HG03066 (cell line): ENCODE results near the gene ELFN1.

Experiments used
- ATAC-seq: cut with Tn5 transposase; IDR thresholded peaks from one replicate; pipeline ENCODE4 v1.9.1; 2021; ENCODE audit warnings: low read depth; ENCODE audit not compliant: unreplicated experiment

Gene ELFN1

DNA sequence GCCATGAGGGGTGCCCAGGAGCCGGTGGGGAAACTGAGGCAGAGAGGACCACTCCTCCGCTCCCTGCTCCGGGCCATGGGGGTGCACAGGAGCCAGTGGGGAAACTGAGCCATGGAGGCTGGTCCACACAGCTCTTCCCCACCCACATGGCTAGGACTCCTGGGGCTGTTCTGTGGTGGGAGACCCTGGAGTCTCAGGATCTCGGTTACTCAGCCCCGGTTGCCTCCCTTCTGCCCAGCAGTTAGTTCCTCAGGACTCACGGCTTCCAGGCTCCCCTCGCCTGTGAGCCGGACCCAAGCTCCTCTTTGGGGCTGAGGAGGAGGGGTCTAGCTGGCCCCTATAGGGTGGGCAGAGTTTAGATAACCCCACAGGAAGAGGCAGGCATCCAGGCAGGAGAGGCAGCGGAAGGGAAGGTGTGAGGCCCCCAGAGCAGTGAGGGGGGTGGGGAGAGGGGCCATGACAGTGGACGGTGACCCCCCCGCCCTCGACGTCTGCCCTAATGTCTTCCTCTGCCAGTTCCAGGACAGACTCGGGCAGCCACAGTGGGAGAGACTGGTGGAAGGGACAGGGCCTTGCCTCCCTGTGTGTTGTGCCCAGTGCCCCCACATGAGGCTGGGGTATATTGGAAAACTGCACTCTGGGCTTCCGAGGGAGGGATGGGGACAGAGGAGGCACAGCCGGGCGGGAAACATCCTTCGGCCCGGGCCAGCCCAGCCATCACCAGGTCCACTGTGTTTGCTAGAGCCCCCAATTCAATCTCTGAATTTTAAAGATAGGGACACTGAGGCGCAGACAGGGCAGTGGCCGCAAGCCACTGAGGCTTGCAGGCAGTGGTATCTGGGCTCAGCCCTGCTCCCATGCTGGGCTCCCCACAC, 4.3 kb downstream of the ELFN1 start:
- ATAC-seq: no peak

DNA sequence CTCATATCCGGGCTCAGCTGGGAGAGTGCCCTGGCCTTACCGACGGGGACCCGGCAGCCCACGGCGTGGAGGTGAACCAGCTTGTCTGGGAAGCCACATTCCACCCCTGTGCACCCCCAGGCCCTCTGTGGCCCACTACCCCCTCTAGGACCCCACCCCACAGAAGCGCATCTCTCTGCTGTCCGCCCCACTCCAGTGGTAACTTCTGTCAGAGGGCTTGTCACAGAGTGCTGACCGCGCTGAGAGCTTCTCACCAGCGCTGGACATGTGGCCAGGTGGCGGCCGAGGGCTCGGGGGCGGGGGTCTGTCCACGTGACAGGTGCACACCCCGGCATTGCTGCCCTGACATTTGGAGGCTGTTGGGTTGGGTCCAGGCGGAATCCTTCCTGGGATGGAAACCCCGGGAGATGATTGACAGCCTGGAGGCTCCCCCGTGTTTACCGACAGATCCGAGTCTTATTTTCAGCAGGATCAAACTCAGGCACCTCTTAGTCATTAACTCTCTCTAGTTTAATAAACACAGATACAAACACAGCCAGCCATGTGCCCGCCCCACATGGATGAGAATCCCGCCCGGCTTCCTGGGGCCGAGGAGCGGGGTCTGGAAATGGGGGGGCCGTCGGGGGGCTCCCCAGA, 5.1 kb downstream of the ELFN1 start:
- ATAC-seq: no peak

DNA sequence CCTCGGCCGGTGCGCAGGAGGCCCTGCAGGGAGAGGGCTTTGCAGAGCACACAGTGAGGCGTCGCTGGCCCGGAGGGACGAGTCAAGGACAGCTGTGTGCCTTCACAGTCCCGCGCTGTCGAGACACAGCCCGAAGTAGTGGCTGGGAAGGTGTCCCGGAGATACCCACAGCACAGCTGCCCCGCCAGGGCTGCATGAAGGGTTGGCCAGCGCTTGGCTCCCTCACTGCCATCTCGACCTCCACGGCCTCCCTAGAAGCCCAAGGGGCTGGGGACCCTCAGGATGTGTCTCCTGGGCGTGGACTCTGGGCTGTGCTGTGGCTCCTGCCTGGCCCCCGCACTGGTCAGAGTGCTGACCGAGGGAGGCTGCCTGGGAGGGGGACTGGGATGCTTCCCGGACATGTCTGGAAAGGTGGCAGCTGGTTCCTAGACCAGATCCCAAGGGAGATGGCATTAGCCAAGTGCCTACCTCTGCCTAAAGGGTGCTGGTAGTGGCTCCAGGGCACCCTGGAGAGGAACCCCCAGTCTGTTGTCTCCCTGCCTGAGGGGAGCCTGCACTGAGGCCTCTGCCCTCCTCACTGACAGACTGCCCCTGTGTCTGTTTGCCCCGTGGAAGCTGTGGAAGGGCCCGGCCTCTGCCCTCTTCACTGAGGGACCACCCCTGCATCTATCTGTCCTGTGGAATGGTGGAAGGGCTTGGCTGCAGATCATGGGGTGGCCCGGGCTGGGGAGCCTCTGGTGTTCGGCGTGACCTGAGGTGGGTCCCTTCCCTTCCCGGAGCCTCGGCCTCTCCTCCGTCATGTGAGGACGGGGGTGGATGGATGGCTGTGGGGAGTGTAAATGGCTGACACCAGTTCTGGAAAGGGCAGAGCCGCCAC, 5.8 kb downstream of the ELFN1 start:
- ATAC-seq: no peak

DNA sequence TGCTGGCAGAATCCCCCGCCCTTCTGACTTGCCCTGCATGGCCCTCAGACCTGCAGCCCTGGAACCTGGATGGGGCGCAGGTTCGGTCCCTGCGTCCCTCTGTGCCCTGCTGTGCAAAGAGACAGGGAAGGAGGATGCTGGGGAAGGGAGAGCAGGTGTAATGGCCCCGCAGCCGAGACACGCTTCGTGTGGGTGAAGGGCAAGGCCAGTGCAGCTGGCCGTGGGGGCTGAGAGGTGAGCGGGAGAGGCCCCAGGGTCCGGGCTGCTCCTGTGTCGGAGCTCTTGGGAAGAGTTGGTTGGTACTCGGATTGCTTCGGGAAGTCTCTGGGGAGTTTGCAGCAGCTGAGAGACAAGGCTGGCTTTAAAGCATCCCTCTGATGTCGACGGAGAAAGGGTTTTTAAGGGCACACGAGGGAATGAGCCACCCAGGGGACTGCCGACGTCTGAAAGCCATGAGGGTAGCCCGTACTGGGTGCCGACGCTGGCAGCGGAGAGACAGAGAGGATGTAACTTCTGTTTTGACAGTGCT, 6.5 kb downstream of the ELFN1 start:
- ATAC-seq: no peak

DNA sequence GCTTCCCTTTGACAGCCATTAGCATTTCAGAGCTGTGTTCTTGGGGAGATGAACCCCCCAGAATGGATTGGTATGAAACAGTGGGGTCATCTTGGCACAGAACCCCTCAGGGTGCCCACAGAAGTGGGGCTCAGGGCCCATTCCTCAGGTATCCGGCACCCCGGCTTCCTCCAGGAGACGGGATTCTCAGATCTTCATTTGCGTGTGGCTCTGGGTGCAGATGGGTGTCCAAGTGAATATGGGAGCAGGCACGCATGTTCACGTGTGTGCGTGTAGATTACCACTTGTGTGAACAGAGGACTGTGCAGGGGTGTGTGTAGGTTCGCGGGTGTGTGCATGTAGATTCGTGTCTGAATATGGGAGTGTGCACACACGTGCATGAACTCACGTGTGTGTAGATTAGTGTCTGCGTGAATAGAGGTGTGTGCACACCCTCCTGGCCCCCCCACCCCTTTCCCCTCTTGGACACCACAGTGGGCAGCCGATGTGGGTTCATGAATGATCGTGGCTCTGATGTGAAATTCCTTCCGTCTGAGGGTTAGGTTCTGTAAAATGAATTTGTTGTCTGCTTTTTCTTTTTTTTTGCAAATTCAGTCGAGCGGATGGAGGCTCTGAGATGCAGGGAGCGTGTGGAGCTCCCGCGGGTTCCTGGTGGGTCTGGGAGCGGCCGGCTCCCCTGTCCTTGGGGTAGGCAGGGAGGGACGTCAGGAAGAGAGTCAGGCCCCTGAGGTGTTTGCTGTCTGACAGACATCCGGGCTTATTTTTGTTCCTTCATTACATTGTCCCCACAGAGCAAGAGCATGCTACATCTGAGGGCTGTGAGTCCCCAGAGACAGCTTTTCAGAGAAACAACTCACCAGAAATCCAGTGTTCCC, 7.4 kb downstream of the ELFN1 start:
- ATAC-seq: no peak

DNA sequence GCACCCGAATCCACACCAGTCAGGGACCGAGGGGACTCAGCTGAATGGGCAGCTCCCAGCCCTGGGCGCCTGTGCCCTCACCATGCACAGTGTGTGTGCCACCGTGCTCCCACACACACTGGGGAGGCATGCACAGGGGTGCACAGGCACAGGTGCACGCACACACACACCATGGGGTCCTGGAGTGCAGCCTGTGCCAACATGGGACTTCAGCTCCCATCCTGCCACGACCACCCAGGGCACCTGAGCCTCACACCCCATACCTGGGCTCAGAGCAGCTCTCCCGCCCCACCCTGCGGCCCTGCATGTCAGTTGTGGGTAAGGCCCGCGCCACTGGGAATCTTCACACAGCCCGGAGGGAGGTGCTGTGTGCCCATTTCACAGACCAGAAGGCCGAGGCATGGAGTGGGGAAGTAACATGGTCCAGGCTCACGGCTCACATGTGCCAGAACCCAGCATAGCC, 8.0 kb downstream of the ELFN1 start:
- ATAC-seq: no peak

DNA sequence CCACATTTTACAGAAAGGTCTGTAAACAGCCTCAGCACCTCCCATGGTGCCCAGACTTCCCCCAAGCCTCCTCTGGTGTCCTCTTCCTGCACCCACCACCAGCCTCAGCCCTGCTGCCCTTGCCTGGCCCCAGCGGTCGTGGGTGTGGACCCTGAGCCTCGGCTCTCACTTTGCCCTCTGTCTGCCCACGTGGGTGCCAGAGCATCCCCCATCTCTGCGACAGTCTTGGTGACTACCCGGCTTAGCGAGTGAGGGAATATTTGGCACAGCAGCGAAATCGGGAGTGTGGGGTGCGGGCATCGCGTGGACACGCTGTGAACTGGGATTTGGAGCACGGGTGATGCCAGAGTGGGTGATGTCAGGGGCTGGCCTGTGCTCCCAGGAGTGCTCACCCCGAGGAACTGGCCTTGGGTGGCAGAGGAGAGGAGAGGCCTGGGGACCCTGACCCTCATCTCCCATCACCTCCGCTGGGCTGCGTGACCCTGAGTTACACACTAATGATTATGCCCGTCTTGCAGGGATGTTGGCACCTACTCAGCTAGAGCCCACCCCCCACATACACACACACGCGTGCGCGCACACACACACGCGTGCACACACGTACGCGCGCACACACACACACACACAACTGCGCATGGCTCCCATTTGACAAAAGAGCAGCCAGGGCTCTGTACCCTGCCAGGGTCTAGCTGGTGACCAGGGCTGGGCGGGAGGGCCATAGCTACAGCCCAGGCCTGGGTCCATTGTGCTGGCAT, 8.7 kb downstream of the ELFN1 start:
- no peak for ATAC-seq

DNA sequence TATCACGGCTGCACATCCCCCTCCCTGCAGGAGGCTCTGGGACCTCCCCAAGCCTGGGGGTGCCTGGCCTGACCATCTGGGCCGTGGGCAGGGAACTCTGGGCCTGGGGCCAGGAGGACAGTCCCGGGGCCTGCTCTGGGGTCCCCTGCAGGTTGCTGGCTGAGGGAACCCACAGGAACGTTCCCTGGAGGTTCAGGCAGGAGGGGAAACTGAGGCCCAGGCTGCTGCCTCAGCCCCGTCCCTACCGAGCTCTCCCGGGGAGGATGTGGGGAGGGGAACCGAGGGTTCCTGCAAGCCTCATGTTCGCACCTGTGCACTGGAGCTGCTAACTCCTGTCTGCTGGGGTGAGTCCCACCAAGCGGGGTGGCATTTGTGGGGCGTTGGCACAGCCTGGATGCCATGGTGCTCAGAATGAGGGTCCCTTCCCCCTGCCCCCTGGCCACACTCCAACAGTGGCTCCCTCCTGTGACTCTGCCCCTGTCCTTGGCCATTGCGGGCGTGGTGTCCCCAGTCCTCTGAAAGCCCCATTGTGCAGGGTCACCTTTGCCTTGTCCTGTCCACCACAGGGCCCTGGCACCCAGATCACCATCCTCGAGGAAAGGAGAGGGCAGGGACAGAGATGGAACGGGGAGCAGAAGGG, 9.4 kb downstream of the ELFN1 start:
- ATAC-seq: no peak

DNA sequence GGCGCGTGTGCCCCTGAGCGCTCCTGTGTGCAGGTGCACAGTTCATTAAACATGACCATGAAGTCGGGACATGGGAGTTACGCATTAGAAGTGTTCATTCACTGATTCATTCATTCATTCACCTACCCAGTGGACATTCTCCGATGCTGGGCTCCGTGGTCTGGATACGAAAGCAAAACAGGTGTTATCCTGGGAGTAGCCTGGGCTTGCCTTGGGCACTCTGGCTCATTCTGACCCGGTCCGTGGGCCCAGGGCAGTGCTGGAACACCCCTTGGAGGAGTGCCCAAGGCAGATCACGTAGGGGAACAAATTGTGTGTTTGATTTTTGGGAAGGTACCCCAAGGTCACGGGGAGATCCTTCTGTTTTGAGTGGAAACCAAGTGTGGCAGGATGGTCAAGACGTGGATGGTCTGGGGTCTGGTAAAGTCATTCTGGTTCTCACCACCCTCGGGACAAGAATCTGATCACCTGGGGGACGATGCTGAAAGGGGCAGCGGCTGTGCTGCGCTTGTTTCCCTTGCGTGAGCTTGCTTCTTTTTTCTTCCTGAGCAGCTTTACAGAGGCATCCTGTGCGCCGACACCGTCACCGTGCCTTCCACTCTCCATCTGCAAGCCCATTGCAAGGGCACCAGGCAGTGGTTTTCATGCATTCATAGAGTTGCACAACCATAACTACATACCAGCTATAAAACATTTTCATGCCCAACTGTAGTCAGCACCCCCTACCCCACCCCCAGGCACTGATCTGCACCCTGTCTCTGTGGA, 10.1 kb downstream of the ELFN1 start:
- ATAC-seq: no peak

DNA sequence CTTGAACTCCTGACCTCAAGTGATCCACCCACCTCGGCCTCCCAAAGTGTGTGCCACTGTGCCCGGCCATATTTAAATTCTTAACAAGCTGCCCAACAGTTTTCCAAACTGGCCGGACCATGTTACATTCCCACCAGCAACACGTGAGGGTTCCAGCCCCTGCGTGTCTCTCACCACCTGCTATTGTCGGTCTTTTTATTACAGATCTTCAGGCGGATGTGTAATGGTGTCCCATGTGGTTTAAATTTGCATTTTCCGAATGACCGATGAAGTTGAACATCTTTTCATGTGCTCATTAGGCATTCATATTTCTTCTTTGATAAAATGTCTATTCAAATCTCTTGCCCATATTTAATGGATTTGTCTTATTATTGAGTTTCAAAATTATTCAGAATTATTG, 11.5 kb downstream of the ELFN1 start:
- ATAC-seq: no peak

DNA sequence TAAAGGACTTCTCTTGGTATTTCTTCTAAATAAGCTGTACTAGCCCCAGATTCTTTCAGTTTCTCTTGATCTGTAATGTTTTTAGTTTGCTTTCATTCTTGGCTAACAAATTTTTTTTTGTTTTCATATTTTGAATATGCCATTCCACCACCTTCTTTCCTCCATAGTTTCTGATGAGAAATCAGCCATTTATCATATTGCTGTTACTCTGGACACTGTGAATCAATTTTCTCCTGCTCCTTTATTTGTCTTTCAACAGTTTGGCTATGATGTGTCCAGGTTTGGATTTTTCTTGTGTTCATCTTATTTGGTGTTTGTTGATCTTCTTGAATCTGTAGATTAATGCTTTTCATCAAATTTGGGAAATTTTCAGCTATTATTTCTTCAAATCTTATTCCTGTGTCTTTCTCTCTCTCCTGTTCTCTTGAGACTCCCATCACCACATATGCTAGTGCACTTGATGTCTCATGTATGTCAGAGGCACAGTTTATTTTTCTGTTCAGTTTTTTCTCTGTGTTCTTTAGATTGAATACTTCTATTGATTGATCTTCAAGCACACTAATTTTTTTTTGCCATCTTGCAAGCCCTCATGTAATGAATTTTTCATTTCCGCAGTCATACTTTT, 15.0 kb downstream of the ELFN1 start:
- ATAC-seq: no peak

DNA sequence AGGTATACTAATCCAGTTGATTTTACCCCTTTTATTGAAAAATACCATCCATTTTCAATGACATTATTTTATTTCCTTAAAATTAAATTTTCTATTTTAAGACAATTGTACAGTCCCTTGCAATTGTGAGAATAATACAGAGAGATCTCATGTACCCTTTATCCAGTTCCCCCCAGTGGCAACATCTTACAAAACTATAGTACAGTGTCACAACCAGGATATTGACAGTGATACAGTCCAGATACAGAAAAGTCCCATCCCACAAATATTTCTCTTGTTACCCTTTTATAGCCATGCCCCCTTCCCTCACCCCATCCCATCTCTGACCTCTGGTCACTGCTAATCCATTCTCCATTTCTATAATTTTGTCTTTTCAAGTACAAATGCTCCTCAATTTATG, 18.5 kb downstream of the ELFN1 start:
- ATAC-seq: no peak

DNA sequence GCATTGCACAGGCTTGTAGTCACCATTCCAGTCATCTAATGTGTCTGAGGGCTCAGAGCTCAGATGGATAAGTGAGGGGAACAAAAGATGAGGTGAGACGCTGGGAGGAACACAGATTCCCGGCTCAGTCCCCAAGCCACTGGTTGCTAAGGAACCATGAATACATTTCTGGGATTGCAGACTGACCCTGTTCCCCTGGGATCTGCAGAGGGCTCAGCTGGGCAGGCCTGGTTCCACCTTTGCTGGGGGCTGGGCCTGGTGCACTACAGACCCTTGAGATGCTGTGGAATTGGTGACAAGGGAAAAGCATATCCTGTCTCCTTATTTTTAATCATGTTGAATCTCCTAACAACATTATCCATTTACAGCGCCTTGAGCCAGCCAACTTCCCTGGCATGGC, 19.2 kb downstream of the ELFN1 start:
- ATAC-seq: no peak

DNA sequence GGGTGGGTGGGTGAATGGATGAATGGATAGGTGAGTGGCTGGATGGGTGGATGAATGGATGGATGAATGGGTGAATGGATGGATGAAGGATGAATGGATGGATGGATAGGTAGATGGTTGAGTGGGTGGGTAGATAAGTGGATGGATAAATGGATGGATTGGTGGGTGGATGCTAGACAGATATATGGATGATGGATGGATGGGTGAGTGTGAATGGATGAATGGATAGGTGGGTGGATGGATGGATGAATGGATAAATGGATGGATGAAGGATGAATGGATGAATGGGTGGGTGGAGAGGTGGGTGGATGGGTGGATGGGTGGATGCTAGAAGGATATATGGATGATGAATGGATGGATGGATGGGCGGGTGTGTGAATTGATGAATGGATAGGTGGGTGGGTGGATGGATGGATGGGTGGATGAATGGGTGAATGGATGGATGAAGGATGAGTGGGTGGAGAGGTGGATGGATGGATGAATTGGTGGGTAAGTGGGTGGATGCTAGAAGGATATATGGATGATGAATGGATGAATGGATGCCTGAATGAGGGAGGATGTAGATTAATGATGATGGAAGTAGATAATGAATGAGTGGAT, 20.4 kb downstream of the ELFN1 start:
- no peak for ATAC-seq

DNA sequence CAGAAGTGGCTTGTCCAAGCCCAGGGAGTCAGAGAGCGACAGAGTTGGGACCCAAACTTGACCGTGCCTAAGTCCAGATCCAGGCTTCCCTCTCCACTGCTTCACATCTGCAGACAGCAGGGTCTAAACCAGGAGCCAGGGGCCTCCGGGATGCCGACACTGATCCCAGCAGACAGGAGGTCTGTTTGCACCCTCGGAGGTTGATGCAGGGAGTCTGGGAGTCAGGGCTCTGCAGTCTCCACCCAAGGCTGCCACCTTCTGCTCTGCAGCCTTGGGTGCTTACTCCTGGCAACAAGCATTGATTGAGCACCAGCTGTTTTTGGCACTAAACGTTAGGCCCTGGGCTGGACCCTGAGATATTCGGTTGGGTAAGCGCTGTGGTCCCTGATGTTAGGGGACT, 21.0 kb downstream of the ELFN1 start:
- no peak for ATAC-seq

DNA sequence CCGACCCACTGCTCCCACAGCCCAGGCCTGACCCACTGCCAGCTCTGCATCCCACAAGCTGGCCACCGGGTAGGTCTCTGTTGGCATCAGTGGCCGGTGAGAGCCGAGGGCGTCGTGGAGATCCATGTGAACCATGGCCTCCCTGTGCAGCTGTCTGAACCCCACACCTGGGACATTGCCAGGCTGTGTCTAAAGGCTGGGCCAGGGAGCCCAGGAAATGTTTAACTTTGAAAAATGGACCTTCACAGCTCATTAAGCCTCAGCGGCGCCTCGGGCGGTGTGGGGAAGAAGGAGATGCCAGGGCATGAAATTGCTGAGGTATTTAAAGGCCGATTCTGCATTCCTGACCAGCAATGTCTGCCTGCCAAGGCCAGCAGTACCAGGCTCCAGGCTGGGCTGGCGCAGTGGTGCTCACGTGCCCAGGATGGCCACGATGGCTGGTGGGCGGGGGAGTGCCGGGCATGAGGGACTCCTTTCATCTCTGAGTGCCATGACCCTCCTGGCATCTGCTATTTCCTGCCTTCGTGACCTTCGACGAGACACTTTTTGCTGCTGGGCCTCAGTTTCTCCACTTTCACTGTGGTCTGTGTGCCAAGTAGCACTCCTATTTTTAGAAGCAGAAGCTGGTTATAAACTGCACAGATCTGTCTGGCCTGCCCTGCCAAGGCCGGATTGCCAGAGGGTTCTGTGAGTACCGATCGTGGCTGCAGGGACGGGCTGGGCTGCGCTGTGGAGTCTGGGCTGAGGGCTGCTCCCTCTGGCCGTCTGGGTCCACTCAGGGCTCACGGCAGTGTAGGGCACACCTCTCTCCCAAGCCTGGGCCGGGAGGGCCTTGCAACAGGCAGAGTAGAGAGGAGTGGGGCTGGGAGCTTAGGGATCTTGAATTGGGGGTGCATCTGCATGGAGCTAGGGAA, 21.8 kb downstream of the ELFN1 start:
- ATAC-seq: no peak
